ENCODE results near the gene FHOD3.
A peak's percentile ranks its signal among the peaks of the same experiment; 100 is the strongest.
"Not testable (repeated sequence)": the region's sequence is repeated elsewhere in the genome, so short reads cannot be mapped to it uniquely, and the experiment has no call there.

FHOD3 gene

GRCh38 chr18:36680042-36680441, 382.5 kb downstream of the FHOD3 start:
- no peak for DNase-seq

DNA sequence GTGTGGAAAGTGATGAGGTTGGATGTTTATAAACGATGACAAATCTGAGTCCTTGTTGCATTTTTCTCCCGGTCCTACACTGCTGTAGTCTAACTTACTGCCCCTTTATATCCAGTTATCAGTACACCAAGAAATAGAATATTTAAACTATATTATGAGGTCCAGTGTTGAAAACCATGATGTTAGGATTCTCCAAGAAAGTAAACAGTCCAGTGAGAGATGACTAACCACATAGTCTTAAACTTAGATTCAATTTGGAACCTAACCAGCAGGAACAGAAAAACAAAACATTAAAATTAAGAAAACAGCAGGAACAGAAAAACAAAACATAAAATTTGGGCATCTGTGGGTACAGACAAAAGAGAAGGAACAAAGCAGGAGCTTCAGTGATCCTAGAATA, 388.1 kb downstream of the FHOD3 start:
- no peak for DNase-seq

- DNase-seq, result peak; percentile 37
Measured at GRCh38 chr18:36688020-36688965, 390.8 kb downstream of the FHOD3 start.

DNA sequence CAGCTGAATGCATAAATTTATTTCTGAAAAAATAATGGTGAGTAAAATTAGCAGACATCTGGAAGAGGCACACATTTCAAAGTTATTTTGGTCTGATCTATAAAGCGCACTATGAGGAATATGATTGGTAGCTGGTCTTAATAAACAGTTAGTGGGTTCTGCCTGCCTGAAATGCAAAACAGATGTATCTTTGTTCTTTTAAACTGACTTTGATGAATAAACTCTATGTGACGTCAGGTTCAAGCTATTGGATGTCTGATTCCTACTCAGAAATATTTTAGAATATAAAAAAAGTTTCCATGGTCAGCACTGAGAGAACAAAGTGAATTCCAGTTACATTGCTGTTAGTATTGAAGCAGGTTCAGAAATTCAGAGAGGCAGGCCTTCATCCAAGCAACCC, 394.9 kb downstream of the FHOD3 start:
- no peak for DNase-seq

GRCh38 chr18:36692921-36693332, 395.4 kb downstream of the FHOD3 start:
- no peak for DNase-seq

DNA sequence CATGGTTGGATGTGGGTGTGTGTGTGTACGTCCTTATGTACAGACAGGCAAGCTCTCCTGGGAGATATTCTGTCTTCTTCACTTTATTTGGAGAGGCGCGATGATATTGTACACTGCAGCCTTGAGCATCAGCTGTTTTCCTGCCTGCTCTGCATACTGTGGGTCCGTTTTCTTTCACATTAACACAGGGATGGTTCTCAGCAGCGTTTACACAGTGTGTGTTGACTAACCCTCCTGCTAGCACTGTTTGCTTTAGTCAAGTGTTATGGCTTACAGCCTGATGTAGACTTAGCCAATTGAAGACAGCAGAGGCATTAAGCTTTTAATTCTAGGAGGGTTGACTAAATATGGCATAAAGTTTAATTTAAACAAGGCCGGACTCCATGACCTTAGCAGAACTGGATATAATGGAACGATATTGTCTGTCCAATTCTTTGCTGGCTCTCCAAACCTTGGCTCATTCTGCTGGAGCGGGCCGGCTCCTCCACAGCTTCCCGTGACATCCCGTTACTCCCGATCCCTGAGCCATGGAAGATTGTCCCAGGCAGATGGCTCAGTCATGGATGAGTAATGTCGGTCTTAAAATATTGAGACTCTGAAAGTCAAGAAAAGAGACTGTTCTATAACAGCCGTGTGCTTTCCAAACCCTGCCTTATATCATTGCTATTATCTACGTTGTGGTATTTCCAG, 396.6 kb downstream of the FHOD3 start:
- no peak for DNase-seq

- no peak for DNase-seq
Measured at GRCh38 chr18:36695806-36696205, 398.3 kb downstream of the FHOD3 start.

- DNase-seq, result no peak
Measured at GRCh38 chr18:36697905-36698304, 400.4 kb downstream of the FHOD3 start.

GRCh38 chr18:36700955-36701354, 403.4 kb downstream of the FHOD3 start:
- DNase-seq, result no peak

DNA sequence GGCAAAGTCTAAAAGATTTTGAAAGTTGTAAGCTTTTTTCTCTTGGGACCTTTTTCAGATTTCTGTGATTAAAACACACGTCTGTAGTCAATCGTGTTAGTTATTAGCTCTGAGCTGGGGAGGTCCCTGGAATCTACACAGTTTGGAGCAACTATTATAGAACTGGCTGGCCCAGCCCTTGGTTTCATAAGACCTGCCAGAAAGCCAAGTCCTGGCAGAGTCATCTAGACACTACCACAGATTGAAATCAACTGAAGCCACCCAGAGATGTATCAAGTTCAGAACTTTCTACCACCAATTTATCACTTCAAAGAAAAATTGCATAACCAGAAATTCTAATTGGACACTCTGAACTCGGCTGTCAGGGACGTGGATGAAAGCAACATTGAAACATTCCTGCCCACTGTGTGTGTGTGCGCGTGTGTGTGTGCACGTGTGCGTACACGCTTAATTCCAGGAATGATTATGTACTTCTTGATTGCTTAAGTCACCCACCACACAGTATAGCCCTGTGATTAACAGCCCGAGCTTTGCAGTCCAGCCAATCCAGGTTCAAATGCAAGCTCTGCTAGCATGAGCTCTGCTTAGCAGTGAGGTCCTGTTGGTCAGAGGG, 405.0 kb downstream of the FHOD3 start:
- DNase-seq, result no peak

GRCh38 chr18:36704156-36704555, 406.6 kb downstream of the FHOD3 start:
- DNase-seq, result no peak

- DNase-seq, result no peak
Measured at GRCh38 chr18:36706134-36706881, 408.8 kb downstream of the FHOD3 start.

- no peak for DNase-seq
Measured at GRCh38 chr18:36708366-36708765, 410.9 kb downstream of the FHOD3 start.

GRCh38 chr18:36709315-36709714, 411.8 kb downstream of the FHOD3 start:
- no peak for DNase-seq

- DNase-seq, result no peak
Measured at GRCh38 chr18:36711014-36711725, 413.7 kb downstream of the FHOD3 start.

GRCh38 chr18:36711813-36712444, 414.4 kb downstream of the FHOD3 start:
- no peak for DNase-seq

- no peak for DNase-seq
Measured at GRCh38 chr18:36714476-36714875, 417.0 kb downstream of the FHOD3 start.

GRCh38 chr18:36717422-36718110, 420.1 kb downstream of the FHOD3 start:
- no peak for DNase-seq

DNA sequence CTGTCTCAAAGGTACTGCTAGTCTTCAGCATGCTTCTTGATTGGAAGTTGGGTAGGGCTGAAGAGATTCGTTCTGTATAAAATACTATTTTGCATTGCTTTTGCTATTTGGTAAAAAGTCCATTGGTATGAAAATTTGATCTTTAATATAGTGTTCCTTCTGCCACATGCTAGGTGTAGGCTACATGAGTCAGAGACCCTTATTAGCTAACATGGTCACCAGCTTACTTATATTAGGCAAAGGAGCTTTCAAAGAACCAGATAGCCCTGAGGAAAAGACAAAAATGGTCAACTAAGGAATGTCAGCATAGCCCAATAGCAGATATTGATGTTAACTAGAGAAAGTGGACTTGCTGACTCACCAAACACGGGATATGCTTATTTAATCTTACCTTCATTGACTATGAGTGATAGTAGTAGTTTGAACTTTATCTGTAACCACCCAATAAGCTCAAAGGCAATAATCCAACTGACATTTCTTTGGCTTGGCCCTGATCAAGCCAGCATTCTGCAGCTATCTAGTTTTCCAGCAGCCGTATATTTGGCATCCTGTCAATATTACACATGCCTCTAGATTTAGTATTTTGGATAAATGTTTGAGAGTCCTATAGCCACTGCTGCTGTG, 421.3 kb downstream of the FHOD3 start:
- no peak for DNase-seq

DNA sequence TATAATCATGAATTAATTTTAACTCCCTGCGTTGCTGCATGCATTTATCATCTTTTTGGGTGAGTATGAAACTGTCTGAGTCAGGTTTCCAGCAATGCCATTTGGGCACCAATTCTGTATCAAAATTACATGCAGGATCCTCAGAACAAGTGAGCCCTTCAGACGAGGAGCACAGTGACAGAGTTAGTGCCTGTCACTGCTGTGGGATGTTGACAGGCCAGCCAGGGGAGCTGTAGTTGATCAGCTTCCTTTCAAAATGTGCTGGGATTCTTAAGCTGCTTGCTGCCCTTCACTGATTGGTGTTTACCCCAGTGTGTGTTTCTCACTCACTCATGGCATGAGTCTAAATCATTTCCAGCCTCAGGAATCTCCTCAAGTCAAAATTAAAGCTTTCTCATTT, 422.1 kb downstream of the FHOD3 start:
- no peak for DNase-seq

- DNase-seq, result not testable (repeated sequence)
Measured at GRCh38 chr18:36721351-36721750, 423.8 kb downstream of the FHOD3 start.

Data from NCI-H2171 (cell line).